Stimulated activated CD8-positive, alpha-beta memory T cell treated with anti-CD3 and anti-CD28 coated beads, Interleukin-7, amount 100 ng/mL, for 24 hours (primary cell): ENCODE results near the gene NAT9.
A peak's percentile ranks its signal among the peaks of the same experiment; 100 is the strongest.

Source experiments
- DNase-seq: peaks from one replicate; pipeline ENCODE4 v3.0.0-alpha.2; 2020; ENCODE audit warnings: low read depth

NAT9 gene

DNA sequence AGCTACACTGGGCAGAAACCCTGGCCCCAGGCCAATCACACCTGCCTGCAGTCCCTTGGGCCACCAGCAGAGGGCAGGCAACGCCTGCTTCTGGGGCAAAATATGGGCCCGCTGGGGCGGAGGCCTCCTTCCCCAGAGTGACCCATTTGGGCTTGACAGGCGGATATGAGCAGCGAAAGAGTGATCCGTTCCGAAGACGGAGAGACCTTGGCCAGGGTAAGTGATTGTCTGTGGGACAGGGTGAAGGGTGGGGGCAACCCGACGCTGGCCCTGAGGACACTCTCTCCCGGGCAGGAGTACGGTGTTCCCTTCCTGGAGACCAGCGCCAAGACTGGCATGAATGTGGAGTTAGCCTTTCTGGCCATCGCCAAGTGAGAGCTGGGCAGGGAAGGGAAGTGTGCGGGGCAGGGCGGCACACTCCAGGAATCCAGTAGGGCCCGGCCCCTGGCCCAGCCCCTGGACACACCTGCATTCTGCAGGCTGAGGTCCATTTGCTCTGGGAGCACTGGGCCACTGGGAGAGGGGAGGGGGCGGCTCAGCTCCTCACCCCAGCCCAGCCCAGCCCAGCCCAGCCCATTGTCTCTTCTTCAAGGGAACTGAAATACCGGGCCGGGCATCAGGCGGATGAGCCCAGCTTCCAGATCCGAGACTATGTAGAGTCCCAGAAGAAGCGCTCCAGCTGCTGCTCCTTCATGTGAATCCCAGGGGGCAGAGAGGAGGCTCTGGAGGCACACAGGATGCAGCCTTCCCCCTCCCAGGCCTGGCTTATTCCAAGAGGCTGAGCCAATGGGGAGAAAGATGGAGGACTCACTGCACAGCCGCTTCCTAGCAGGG lies 31.2 kb downstream of the NAT9 start:
- peak; percentile 71 for DNase-seq

DNA sequence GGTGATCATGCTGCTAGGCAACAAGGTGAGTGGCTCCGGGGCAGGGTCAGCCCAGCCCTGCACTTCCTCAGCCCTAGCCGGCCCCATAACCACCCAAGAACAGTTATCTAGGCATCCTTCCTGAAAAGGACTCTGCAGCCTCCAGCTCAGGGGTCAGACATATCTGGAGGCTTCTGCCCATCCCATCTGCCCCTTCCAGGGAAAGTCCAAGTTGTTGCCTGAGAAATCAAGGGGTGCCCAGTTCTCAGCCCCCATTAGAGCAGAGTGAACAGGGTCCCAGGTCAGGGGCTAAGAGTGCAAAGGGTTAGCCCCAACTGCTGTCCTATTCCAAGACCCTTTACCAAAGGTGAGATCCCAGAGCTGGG lies 31.8 kb downstream of the NAT9 start:
- DNase-seq: no peak

DNA sequence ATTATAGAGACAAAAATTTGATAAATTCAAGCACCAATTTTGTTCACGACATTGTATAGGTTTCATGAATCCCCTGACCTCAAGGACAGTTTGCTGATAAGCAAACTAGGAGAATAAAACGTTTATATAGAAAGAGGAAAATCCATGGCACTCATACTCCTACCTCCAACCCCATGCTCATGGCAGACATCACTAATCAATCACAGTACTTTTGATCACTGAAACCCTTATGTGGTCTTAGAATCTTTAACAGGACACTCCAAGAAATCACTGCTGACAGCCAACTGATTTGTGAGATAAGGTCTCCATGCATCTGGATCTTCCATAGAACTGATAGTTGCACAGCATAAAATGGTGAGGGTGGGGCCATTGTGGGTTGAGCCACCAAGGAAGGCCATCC lies 32.4 kb downstream of the NAT9 start:
- no peak for DNase-seq

DNA sequence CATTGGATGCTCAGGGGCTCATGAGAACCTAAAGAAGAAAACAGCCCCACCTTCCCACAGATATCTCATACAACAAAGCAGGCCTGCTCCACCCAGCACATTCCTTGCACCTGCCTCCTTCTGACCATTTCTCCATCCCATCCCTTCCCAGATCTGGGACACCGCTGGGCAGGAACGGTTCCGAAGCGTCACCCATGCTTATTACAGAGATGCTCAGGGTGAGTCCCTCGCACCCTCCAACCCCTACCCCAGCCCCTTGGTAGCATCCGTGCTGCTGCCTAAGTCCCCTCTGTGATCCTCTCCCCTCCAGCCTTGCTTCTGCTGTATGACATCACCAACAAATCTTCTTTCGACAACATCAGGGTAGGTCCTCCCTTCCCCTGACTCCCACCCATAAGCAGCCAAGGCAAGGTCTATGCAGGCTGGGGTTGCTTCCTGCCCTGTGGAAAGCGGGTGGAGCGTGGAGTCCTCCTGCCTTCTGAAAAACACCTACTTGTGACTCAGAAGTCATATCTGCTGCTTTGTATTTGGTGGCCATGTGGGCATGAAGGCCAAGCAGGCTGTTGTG lies 33.1 kb downstream of the NAT9 start:
- no peak for DNase-seq

DNA sequence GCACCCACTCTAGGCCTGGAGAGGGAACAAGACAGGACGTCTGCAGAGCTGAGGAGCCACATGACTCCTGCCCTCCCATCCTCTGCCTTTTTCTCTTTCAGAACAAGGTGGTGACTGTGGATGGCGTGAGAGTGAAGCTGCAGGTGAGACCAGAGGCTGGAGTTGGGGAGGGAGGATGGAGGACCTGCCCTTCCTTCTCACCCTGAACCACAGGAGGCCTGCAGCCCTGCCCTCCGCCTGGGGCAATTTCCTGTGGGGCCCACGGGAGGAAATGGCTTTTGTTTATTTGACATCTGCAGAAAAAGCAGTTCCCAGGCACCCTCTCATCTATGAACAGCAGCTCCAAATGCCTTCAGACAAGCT lies 34.0 kb downstream of the NAT9 start:
- DNase-seq: no peak

DNA sequence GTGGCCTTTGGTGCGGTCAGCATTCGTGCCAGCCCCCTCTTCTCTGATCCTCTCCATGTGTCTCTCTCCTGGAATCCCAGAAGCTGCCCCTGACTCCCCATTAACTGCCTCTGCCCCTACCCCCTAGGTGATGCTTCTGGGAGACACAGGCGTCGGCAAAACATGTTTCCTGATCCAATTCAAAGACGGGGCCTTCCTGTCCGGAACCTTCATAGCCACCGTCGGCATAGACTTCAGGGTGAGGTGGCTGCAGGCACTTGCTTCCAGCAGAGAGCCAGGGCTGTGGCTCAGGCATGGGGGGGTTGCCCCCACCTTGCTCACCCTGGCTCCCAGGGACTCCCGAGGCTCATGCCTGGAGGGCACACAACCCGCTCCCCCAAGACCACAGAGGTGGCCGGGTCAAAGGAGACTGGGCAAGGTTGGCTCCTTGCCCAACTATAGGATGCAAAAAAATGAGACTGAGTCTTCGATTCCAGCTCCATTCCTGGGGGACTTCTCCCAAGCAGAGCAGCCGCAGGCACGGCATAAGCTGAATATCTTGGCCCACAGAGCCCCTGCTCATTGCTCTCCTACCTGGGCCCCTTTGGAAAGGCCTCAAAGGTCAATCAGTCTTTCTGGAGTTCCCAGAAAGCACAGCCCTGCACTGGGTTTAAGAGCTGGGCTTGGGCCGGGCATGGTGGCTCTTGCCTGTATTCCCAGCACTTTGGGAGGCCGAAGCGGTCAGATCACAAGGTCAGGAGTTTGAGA lies 35.3 kb downstream of the NAT9 start:
- DNase-seq: no peak

DNA sequence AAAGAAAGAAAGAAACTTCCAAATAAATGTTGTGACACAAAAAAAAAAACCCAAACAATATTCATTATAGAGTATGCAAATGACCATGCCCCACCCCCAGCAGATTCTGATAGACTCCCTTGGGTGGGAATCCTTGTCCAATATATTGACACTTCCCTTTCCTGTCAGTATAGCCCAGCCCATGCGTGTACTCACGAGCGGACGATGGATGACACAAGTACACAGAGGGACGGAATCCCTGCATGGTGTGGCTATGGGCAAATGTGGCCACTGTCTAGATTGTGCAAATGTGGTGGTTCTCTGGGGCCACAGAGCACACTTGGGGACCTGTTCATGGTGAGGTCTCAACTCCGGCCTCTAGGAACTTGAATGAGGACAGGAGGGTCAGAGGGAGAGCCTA lies 36.0 kb downstream of the NAT9 start:
- DNase-seq: no peak

DNA sequence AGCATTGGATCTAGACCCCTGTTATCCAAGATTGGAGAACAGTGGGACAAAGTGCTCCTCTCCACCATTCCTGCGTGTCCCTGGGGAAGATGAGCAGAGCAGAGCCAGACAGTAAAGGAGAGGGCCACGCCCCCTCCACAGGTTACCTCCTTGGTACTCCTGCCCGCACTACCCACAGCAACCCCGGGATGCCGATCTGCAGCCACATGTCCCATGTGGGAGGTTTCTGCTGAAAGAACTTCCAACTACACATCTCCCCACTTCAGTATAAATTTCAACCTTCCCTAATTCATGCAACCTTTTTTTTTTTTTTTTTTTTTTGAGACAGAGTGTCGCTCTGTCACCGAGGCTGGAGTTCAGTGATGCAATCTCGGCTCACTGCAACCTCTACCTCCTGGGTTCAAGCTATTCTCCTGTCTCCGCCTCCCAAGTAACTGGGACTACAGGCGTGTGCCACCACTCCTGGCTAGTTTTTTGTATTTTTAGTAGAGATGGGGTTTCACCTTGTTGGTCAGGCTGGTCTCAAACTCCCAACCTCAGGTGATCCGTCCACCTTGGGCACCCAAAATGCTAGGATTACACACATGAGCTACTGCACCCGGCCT lies 36.8 kb downstream of the NAT9 start:
- DNase-seq: no peak

DNA sequence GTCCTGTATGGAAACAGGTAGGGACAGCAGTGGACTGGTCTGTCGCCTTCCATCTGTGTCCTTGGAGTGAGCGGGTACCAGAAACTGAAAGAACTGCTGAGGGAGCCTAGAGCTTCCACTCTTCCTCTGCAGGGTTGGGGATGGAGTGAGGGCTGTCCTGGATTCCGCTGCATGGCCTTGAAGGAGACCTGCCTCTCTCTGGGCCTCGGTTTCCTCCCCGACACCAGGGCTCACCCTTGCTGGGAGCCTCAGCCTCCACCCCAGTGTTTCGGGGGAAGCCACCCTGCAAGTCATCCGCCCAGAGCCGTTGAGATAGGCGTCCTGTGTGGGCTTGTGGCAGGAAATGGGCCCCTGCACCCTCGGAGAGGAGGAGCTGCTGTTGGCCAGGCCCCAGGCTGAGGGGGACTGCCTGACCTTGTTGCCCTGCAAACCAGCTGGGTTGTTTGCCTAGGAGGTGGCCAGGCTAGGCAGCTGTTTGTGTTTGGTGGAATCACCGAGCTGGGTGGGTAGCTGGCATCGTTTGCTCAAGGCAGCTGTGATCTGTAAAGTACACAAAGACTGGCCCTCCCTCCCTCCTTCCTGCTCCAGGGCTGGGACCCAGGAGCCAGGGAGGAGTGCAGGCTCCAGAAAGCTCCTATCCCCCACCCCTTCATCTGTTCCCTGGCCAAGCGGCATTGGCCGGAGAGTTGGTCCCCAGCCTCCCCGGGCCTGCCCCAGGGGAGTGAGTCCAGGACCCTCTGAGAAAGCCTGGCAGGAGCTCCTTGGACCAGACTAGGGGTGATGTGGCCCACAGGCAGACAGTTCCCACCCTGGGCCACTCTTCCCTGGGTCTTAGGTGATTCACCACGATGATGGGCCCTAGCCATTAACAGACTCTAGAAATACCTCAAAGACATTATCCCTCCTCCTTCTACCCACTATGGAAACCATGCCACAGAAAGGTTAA lies 37.8 kb downstream of the NAT9 start:
- peak; percentile 49 for DNase-seq

DNA sequence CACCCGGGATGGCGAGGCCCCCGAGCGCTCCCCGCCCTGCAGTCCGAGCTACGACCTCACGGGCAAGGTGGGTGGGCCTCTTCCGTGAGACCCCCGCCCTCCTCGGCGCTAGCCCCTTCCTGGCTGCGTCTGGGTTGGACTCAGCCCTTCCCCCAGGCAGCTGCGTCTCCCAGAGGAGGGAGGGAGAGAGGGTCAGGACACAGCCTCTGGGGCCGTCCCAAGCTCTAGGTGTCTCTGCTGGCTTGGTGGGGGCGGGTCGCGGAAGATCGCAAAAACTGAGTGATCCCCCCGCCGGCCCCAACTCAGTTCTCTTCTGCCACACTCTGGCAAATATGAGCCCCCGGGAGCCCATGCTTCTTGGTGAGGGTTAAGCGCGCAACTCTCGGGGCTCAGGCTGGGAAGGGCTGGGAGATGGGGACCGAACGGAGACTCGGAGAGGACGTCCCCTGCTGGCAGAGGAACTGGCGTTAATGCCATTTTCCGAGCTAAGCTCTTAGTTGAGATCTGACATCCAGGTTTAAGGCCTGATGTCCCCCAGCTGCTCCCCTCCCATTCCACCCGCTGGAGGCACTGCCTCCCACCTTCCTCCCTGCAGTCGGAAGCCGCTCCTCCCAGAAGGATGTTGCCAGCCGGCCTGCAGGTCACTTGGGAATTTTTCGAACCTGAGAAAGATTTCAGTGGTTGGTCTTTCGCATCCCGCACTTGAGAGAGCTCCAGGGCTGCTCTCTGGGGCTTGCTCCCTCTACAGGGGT lies 38.7 kb downstream of the NAT9 start:
- no peak for DNase-seq

DNA sequence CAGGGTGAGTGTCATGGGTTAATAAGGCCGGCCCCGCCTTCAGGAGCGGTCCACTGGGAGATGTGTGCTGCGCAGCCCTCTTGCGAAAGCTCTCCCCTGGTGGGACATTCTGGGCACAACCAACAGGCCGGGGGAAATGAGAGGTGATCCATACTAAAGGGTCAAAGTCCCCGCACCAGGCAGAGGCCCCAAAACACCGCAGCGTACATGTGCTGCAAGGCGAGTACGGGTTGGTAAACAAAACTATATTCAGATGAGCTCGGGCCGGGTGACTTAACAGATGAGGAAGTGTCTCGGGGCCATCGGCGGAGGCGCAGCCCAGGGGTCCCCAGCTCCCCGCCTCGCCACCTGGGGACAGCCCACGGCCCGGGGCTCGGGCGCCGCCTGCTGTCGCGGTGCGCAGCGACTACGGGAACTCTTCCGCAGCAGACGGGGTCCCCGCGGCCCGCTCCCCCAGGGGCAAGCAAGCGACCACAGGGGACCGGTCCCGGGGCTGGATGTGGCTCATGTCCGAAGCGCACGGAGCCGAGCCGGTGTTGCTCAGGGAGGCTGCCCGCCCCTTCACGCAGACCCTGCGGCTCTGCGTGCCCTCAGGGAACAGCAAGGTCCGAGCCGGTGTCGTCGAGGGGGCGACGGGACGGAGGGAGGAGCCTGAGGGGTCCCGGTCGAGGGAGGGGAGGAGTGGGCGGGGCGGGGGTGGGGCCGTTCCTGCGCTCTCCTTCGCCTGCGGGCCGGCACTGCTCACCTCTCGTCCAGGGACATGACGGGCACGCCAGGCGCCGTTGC lies 39.4 kb downstream of the NAT9 start, which contains the start of gene RAB37:
TSS of gene RAB37 (plus strand) at position 744 of the 786 bp plus-strand sequence. CDS start at position 761, 17 bp downstream.
- DNase-seq: no peak

DNA sequence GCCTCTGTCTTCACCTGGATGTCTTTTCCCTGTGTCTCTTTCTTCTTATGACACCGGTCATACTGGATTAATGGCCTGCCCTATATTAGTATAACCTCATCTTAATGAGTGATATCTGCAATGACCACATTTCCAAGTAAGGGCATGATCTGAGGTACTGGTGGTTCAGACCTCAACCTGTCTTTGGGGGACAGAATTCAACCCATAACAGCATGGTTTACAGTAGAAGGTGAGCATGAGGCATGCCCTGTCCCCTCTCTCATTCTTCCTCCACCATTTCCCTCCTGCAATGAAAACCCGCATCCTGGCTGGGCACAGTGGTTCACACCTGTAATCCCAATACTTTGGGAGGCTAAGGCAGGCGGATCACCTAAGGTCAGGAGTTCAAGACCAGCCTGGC lies 41.9 kb downstream of the NAT9 start:
- DNase-seq: no peak

DNA sequence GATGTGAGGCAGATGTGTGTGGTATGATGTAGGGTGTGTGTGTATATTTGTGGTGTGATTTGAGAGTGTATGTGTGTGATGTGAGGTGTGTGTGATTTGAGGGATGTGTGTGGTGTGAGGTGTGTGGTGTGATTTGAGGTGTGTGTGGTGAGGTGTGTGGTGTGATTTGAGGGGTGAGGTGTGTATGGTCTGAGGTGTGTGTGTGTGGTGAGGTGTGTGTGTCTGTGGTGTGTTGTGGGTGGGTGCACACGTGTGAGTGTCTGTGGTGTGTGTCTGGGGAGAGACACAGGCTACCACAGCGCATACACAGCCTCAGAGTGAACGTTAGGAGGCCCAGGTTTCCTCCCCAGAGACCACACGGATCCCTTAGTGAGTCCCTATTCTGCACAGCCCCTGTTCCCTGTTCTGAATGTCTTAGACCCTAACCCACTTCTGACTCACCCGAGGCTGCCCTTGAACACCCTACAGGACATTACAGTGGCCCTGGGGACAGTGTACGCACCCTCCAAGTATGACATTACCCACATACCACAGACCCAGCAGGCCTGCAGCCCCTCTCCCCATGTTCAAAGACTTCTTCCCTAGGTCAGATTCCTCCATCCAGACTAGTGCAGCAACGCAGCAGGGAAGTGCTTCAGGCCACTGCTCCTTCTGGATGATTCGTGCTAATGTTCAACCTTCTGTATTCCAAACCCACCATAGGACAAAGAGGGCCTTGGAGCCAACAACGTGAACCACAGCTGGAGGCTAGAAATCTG lies 42.6 kb downstream of the NAT9 start:
- no peak for DNase-seq

DNA sequence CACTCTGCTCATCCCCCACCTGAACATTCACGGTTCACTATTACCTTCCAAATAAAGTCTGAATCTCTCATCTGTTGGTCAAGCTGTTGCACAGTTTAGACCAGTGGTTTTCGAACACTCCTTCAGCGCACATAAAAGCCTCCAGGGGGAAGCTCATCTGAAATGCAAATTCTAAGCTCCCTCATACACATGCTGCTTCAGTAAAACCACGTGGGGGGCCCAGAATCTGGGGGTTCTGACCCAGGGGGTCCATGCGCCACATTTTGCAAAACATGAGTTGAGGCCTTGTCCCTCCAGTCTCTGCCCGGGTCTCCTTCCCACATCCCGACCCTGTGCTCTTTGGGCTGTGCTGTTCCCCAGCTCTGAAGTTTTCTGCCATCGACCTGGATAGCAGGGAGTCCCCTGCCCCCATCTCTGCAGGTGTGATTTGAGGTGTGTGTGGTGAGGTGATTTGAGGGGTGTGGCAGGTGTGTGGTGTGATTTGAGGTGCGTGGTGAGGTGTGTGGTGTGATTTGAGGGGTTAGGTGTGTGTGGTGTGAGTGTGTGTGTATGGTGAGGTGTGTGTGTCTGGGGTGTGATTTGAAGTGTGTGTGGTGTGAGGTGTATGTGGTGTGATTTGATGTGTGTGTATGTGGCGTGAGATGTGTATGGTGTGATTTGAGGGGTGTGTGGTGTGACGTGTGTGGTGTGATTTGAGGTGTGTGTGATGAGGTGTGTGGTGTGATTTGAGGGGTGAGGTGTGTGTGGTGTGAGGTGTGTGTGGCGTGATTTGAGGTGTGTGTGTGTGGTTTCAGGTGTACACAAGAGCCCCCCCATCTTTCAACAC lies 43.9 kb downstream of the NAT9 start:
- no peak for DNase-seq

DNA sequence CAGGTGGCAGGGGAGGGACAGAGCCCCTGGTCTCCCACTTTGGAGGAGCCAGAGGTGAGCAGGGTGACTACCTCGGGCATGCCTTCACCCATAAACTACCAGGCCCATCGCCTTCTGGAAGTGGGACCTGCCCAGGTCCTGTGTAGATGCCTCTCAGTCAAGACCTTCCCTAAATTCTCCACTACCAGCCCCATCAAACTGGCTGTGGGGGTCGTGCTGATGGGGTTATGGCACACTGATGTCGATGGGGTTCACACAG lies 44.9 kb downstream of the NAT9 start:
- DNase-seq: no peak

DNA sequence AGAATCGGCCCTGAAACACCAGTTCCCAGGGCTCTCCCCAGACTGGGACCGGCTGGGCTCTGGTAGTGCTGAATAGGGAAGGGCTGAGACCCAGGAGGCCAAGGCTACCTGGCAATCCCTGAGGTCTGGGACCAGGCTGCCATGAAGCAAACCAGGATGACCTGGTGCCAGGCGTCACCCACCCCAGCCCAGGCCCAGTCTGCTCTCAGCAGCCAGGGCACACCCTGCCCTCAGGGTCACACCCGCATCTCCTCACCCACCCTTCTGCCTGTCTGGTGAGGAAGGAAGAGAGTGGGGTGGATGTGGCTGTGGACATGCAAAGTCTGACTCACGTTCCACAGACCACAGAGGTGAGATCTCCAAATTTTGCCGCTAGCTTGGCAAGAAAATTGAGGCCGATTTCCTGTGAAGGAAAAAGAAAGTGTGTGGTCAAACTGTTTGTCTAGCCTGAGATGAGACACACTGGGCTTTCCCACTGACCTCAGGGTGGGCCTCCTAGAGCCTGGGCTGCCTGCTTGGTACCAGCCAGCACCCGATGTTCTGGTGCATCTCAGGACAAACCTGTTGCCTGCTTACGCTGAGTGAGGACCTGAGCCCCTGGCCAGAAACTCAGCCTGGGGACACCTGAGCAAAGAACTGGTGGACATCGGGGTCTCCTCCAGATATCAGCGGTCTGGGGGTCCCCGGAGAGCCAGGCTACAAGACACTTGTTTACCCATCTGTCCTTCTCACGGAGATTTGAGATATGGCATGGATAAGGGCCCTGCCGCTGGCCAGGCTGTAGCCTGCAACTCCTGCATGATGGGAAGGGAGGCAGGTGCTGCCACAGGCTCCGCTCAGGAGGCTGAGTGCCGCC lies 45.4 kb downstream of the NAT9 start:
- DNase-seq: no peak

DNA sequence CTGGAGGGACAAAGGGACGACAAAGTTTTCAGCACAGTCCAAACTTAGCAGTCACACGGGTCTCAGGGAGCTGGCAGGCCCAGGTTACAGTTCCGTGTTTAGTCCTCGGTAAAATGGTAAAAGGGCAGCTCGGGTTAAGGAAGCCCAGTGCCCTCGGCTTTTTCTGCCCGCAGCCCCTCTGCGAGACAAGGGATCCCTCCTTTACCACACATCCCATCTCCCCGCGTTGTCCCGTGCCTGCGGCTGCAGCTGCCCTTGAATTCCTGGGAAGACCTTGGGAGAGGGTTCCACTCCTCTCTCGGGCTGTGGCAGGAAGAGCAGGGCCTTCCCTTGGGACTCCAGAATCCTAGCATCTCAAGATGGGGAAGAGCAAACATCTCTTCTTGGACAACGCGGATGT lies 46.3 kb downstream of the NAT9 start:
- DNase-seq: no peak

DNA sequence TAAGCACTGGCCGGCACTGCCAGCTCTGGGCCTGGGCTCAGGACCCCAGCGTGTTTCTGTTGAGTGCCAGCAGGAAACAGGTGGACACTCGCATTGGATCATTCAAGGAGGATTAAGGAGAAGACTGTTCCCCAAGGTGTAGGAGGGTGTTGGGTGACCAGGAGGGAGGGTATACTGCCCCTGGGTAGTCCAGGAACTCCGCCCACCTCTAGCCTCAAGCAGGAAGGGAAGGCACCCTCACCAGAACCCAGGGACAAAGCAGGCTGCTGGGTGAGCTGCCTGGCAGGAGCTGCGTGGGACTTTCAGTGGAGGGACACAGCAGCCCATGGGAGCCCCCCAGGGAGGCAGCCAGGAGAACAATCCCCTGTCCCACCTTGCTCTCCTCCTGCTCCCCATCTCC lies 46.8 kb downstream of the NAT9 start:
- DNase-seq: no peak
